ENCODE measurements around the gene NRXN3.

The NRXN3 gene

DNA sequence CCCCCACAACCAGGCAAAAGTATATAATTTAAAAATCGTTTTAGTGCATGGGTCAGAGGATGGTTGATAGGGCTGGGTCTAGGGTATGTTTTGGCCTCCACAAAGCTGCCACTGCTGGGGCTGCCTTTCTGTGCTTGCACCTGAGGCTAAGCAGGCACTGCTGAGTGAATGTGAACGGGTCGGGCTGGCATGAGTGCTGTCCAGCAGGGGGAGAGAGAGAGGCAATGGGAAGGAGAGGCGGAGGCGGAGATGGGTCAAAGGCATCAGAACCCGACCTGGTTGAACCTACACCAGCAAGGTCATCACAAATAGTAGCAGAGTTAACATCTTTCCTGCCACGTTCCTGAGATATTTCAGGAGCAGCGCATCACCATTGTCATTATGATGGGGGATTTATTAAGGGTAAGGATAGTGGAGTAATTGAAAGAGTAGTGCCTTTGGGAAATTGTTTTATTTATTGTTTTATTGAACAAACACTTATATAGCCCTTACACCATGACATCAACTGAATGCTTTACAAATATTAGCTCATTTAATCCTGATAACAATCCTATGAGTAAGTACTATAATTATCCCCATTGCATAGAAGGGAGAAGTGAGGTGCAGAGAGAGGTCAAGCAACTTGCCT lies 5.8 kb upstream of the NRXN3 start:
- DNase-seq (ENCODE audit: low read depth), result peak; percentile 49
- no peak overlapping the region for H3K4me3 ChIP-seq (ENCODE audit: low read depth, low read length)
- peak; percentile 74 for TF ChIP-seq CTCF (IDR thresholded peaks at IDR 0.05; ENCODE audit: insufficient read depth, low read depth, low read length, missing control alignments)

DNA sequence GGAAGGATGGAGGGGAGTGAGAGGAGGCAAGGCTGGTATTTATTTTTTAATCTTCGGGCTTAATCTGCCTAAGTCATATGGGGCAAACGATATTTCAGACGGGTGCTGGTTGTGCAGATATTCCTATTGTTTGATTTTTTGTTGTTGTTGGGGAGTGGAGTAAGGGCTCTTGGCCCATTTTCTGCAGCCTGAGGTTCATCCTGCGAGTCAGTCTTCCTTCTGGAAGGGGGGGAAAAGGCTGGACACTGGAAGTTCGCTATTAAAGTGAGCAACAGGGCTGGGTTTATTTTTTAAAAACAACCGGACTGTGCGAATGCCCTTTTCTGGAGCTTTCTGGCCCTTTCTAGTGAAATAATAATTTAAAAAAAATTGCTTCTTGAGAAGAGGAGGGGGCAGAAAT lies 2.3 kb downstream of the NRXN3 start:
- no peak for DNase-seq (ENCODE audit: low read depth)
- TF ChIP-seq CTCF (IDR thresholded peaks at IDR 0.05; ENCODE audit: insufficient read depth, low read depth, low read length, missing control alignments), result no peak
- no peak overlapping the region for H3K4me3 ChIP-seq (ENCODE audit: low read depth, low read length)

- TF ChIP-seq CTCF (IDR thresholded peaks at IDR 0.05; ENCODE audit: insufficient read depth, low read depth, low read length, missing control alignments), result no peak
- DNase-seq (ENCODE audit: low read depth), result no peak
- H3K4me3 ChIP-seq (ENCODE audit: low read depth, low read length), result no peak overlapping the region
Observed at GRCh38 chr14:78173346-78174035, 3.3 kb downstream of the NRXN3 start.

GRCh38 chr14:78175412-78175811 lies 5.2 kb downstream of the NRXN3 start:
- TF ChIP-seq CTCF (IDR thresholded peaks at IDR 0.05; ENCODE audit: insufficient read depth, low read depth, low read length, missing control alignments), result no peak
- no peak overlapping the region for H3K4me3 ChIP-seq (ENCODE audit: low read depth, low read length)
- DNase-seq (ENCODE audit: low read depth), result no peak

GRCh38 chr14:78178071-78178470 lies 7.9 kb downstream of the NRXN3 start:
- no peak for DNase-seq (ENCODE audit: low read depth)
- TF ChIP-seq CTCF (IDR thresholded peaks at IDR 0.05; ENCODE audit: insufficient read depth, low read depth, low read length, missing control alignments), result no peak
- H3K4me3 ChIP-seq (ENCODE audit: low read depth, low read length), result no peak overlapping the region

- no peak for TF ChIP-seq CTCF (IDR thresholded peaks at IDR 0.05; ENCODE audit: insufficient read depth, low read depth, low read length, missing control alignments)
- no peak for DNase-seq (ENCODE audit: low read depth)
- H3K4me3 ChIP-seq (ENCODE audit: low read depth, low read length), result no peak overlapping the region
Observed at GRCh38 chr14:78178971-78179370, 8.8 kb downstream of the NRXN3 start.

GRCh38 chr14:78181270-78181669 lies 11.1 kb downstream of the NRXN3 start:
- DNase-seq (ENCODE audit: low read depth), result no peak
- no peak for TF ChIP-seq CTCF (IDR thresholded peaks at IDR 0.05; ENCODE audit: insufficient read depth, low read depth, low read length, missing control alignments)
- H3K4me3 ChIP-seq (ENCODE audit: low read depth, low read length), result no peak overlapping the region
